COLO829 (cell line): ENCODE data around the gene TP53I13.
"Not testable (repeated sequence)": the region's sequence is repeated elsewhere in the genome, so short reads cannot be mapped to it uniquely, and the experiment has no call there.

Experiments
- DNase-seq: peaks from one replicate; pipeline ENCODE4 v3.0.0; 2012; ENCODE audit warnings: low spot score

Gene TP53I13

GRCh38 chr17:29568331-29569244 lies at the start of gene TP53I13:
TP53I13 (plus strand) TSS chr17:29568701; CDS start chr17:29568759, 58 bp downstream.
- peak; percentile 60 for DNase-seq

- DNase-seq, result no peak
Measured at GRCh38 chr17:29524692-29525091, 43.8 kb upstream of the TP53I13 start.

GRCh38 chr17:29526322-29526721 lies 42.2 kb upstream of the TP53I13 start:
- no peak for DNase-seq

GRCh38 chr17:29533976-29534375 lies 34.5 kb upstream of the TP53I13 start:
- DNase-seq, result no peak

GRCh38 chr17:29544066-29544465 lies 24.4 kb upstream of the TP53I13 start:
- DNase-seq, result no peak

GRCh38 chr17:29546085-29546484 lies 22.4 kb upstream of the TP53I13 start:
- no peak for DNase-seq

- no peak for DNase-seq
Measured at GRCh38 chr17:29546830-29547229, 21.7 kb upstream of the TP53I13 start.

- no peak for DNase-seq
Measured at GRCh38 chr17:29549177-29549923, 19.2 kb upstream of the TP53I13 start.

GRCh38 chr17:29555840-29556239 lies 12.7 kb upstream of the TP53I13 start:
- DNase-seq, result no peak

GRCh38 chr17:29557085-29557738 lies 11.3 kb upstream of the TP53I13 start:
- no peak for DNase-seq

GRCh38 chr17:29557739-29558116 lies 10.8 kb upstream of the TP53I13 start:
- no peak for DNase-seq

GRCh38 chr17:29558139-29558538 lies 10.4 kb upstream of the TP53I13 start:
- not testable (repeated sequence) for DNase-seq

GRCh38 chr17:29559640-29560039 lies 8.9 kb upstream of the TP53I13 start:
- DNase-seq, result no peak

- no peak for DNase-seq
Measured at GRCh38 chr17:29560316-29560715, 8.2 kb upstream of the TP53I13 start.

- no peak for DNase-seq
Measured at GRCh38 chr17:29561554-29562517, 6.7 kb upstream of the TP53I13 start.

- DNase-seq, result no peak
Measured at GRCh38 chr17:29562615-29563014, 5.9 kb upstream of the TP53I13 start.

- DNase-seq, result no peak
Measured at GRCh38 chr17:29563816-29564215, 4.7 kb upstream of the TP53I13 start.

- no peak for DNase-seq
Measured at GRCh38 chr17:29565643-29566472, 2.6 kb upstream of the TP53I13 start.

- DNase-seq, result no peak
Measured at GRCh38 chr17:29566473-29567303, 1.8 kb upstream of the TP53I13 start, which contains the start of gene ABHD15. ABHD15 (minus strand) TSS chr17:29567037; CDS start chr17:29566966, 71 bp downstream.

- no peak for DNase-seq
Measured at GRCh38 chr17:29567304-29567553, 1.3 kb upstream of the TP53I13 start.
